Peyer's patch (tissue), 4 donors: ENCODE results near the gene LAMA1. TPM values are rescaled to one million over a fixed set of nuclear protein-coding genes. Genes with fewer than 3 reads are reported as not detected.

ENCODE experiments used
- DNase-seq, 3 donors: peaks; one replicate each; pipeline ENCODE4 v3.0.0-alpha.2; 2017 to 2019
- H3K27ac ChIP-seq, 4 donors: fragments of 200-600 bp; sonication (generic); one replicate each; pipeline ENCODE4 v1.5.1; 2016 to 2019
- H3K27me3 ChIP-seq, 2 donors: fragments of 200-600 bp; sonication (generic); one replicate each; pipeline ENCODE4 v1.5.1; 2019
- H3K36me3 ChIP-seq, 3 donors: fragments of 200-600 bp; sonication (generic); one replicate each; pipeline ENCODE4 v1.5.1; 2016 to 2019
- H3K4me1 ChIP-seq, 4 donors: fragments of 200-600 bp; sonication (generic); one replicate each; pipeline ENCODE4 v1.5.1; 2016 to 2019
- H3K4me3 ChIP-seq, 4 donors: fragments of 200-600 bp; sonication (generic); 1 replicate in 3 of 4; 2 replicates in 1 of 4; pipeline ENCODE4 v1.5.1; 2016 to 2019; ENCODE audit warnings: mild to moderate bottlenecking in 1 of 4
- H3K9me3 ChIP-seq, 4 donors: fragments of 200-600 bp; sonication (generic); one replicate each; pipeline ENCODE4 v1.5.1; 2016 to 2019; ENCODE audit warnings: mild to moderate bottlenecking in 1 of 4
- POLR2A ChIP-seq, 2 donors: fragments of 450-650 bp; IDR thresholded peaks; one replicate each; pipeline ENCODE4 v1.5.1; 2017; ENCODE audit warnings: antibody characterized with exemption in 2 of 2, mild to moderate bottlenecking in 2 of 2, moderate library complexity in 2 of 2
- total RNA-seq, 4 donors: library from RNA; depleted of rRNA; stranded (reverse); fragments of >200 nt; gene quantifications; one replicate each; pipeline ENCODE4 v1.1.0, GENCODE V29; 2016
- TF ChIP-seq, protein P1 (sequence below), 6 experiments: fragments of 450-650 bp in 4 of 6; fragments of 200-600 bp in 2 of 6; sonication (generic) in 1 of 6; IDR thresholded peaks; one replicate each; pipeline ENCODE4 v1.5.1; 2017 to 2019; ENCODE audit warnings: antibody characterized with exemption in 6 of 6, mild to moderate bottlenecking in 3 of 6, moderate library complexity in 1 of 6

LAMA1 gene
- total RNA-seq, 4 donors from 2014 or later, result 1.8 to 3.5 (median 2.2) TPM; not detected in 1

DNA sequence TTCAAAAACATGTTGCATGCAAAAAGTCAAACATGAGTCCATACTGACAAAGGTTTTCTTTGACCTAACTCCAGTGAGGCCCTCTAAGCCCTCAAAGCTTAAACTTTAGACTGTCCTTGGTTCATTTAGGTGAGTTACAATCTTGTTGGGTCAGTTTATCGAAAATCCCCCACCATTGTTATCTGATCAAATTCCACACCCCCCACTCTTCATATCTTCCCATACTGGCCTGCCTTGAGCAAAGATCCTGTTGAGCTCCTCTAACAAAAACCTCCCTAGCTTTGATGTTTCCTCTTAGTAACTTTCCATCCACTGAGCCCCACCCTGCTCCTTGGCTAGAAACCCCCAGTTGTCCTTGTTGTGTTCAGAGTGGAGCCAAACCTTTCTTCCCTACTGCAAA lies 194.4 kb downstream of the LAMA1 start:
- no peaks in the 10 kb centered on the region for H3K9me3 ChIP-seq
- no peak for DNase-seq
- H3K4me3 ChIP-seq, result no peak overlapping the region
- no peak overlapping the region for H3K27ac ChIP-seq
- TF ChIP-seq POLR2A (IDR thresholded peaks at IDR 0.05), result no peak
- TF ChIP-seq, protein P1, sequence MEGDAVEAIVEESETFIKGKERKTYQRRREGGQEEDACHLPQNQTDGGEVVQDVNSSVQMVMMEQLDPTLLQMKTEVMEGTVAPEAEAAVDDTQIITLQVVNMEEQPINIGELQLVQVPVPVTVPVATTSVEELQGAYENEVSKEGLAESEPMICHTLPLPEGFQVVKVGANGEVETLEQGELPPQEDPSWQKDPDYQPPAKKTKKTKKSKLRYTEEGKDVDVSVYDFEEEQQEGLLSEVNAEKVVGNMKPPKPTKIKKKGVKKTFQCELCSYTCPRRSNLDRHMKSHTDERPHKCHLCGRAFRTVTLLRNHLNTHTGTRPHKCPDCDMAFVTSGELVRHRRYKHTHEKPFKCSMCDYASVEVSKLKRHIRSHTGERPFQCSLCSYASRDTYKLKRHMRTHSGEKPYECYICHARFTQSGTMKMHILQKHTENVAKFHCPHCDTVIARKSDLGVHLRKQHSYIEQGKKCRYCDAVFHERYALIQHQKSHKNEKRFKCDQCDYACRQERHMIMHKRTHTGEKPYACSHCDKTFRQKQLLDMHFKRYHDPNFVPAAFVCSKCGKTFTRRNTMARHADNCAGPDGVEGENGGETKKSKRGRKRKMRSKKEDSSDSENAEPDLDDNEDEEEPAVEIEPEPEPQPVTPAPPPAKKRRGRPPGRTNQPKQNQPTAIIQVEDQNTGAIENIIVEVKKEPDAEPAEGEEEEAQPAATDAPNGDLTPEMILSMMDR (IDR thresholded peaks at IDR 0.05), result no peak
- H3K27me3 ChIP-seq, result no peaks in the 10 kb centered on the region
- no peaks in the 10 kb centered on the region for H3K36me3 ChIP-seq
- no peaks in the 10 kb centered on the region for H3K4me1 ChIP-seq

DNA sequence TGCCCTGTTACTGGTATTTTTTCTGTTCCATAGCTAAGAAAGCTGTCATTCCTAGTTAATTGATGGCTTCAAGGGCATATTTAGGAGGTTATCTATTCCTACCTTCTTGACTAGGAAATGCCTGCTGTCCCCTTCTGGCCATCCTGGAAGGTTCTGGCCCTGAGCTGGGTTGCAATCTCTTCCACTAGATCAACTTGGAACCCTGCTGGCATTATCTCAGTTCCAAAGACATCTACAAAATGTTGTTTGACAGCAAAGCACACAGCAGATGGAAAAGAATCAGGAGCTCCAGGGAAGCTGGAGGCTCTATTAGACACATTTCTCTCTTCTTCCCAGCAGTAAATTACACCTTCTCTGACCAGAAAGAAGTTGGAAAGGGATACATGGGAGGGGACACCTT lies 196.0 kb downstream of the LAMA1 start:
- H3K27me3 ChIP-seq, result no peaks in the 10 kb centered on the region

DNA sequence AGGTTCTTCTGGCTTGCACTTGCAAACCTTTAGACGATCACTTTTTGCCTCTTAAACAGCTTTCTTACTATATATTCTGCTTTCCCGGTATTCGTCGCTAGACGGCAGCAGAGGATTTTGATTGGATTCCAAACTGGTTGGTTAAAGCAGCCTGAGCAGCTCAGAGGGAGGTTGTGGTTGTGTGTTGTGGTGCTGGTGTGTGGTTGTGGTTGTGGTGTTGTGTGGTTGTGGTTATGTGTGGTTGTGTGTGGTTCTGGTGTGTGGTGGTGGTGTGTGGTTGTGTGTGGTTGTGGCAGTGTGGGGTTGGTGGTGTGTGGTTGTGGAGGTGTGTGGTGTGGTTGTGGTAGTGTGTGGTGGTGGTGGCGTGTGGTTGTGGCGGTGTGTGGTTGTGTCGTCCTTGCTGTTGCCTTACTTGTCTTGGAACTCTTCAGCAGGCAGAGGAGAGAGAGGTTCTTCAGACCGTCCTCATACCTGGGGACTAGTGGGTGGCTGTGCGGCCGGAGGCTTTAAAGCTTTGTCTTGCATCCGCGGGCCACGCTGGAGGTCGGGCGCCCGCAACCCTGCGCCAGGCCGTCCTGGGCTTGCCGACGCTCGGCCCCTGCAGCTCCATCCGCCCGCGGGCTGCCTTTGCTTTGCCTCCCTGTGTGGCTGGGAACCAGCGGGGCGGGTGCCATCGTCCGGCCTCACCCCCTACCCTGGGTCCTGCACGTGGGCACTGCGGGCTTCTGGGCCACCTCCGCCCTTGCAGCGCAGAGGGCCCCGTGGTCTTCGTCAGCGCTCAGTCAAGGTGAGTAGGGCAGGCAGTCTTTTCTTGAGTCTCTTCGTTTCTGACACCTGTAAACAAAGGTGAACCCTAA lies 197.3 kb downstream of the LAMA1 start:
- DNase-seq, result peak in 1 of 3 donors; percentile 87
- TF ChIP-seq, protein P1 (IDR thresholded peaks at IDR 0.05), result peak in 4 of 6 experiments; percentile 40 to 90 (median 87)
- TF ChIP-seq POLR2A (IDR thresholded peaks at IDR 0.05), result no peak
- Histone ChIP-seq H3K4me3 (no peak overlapping the region), H3K9me3 (no peaks in the 10 kb centered on the region), H3K4me1 (no peaks in the 10 kb centered on the region), H3K27me3 (no peaks in the 10 kb centered on the region), H3K27ac (no peak overlapping the region), H3K36me3 (no peaks in the 10 kb centered on the region)

More for the DNA sequence above, 196.0 kb downstream of the LAMA1 start:
- Histone ChIP-seq H3K9me3 (no peaks in the 10 kb centered on the region), H3K27ac (no peak overlapping the region), H3K4me1 (no peaks in the 10 kb centered on the region), H3K4me3 (no peak overlapping the region), H3K36me3 (no peaks in the 10 kb centered on the region)
- TF ChIP-seq, protein P1 (IDR thresholded peaks at IDR 0.05), result no peak
- no peak for TF ChIP-seq POLR2A (IDR thresholded peaks at IDR 0.05)
- no peak for DNase-seq

DNA sequence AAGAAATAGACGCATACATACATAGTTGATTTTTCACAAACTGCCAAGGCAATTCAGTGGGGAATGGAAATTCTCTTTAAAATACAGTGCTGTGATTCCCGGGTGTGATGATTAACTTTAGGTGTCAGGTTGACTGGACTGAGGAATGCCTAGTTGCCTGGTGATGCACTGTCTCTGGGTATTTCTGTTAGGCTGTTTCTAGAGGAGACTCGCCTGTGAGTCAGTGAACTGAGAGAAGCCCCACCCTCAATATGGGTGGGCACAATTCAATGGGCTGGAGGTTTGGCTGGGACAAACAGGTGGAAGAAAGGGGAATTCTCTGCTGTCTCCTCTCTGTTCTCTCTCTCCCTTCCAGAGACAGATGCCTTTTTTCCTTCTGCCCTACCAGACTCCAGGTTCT lies 200.5 kb downstream of the LAMA1 start:
- no peak overlapping the region for H3K4me3 ChIP-seq
- H3K4me1 ChIP-seq, result no peaks in the 10 kb centered on the region
- H3K27ac ChIP-seq, result no peak overlapping the region
- H3K36me3 ChIP-seq, result no peaks in the 10 kb centered on the region
- no peaks in the 10 kb centered on the region for H3K9me3 ChIP-seq
- no peaks in the 10 kb centered on the region for H3K27me3 ChIP-seq
- no peak for DNase-seq
- TF ChIP-seq, protein P1 (IDR thresholded peaks at IDR 0.05), result no peak
- no peak for TF ChIP-seq POLR2A (IDR thresholded peaks at IDR 0.05)

DNA sequence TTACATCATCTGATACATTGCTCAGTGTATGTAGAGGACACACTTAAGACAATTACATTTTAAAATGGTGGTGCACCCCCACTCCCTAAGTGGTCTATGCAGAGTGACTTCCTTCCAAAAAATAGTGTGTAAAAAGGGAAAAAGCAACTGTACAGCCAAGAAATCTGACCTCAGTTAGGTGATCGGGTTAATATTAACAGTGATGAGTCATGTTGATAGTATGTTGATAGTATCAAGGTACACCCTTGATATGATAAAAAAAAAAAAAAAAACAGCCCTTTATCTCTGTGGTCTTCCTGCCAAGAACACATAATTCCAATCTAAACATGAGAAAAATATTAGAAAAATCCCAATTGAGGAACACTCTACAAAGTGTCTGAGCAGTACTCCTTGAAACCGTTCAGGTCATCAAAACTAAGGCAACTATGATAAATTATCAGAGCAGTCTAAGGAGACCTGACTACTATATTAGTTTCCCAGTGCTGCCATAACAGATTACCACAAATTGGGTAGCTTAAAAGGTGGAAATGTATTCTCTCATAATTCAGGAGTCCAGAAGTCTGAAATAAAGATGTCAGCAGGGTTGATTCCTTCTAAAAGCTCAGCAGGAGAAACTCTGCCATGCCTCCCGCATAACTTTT lies 216.2 kb downstream of the LAMA1 start:
- Histone ChIP-seq H3K4me3 (no peak overlapping the region), H3K36me3 (no peaks in the 10 kb centered on the region), H3K27ac (peak overlapping the region in 1 of 4 donors; percentile 34), H3K9me3 (no peaks in the 10 kb centered on the region), H3K27me3 (no peaks in the 10 kb centered on the region), H3K4me1 (peaks cover 0 to 5% (median 0%) of the 10 kb centered on the region in 4 donors)
- TF ChIP-seq POLR2A (IDR thresholded peaks at IDR 0.05), result no peak
- TF ChIP-seq, protein P1 (IDR thresholded peaks at IDR 0.05), result no peak
- no peak for DNase-seq
